Measurements from ENCODE around the gene PLEKHG7.

Gene PLEKHG7

GRCh38 chr12:92733661-92734060 is 30.9 kb downstream of the PLEKHG7 start:
- TF ChIP-seq CTCF (IDR thresholded peaks at IDR 0.05; ENCODE audit: low read depth, low read length): no peak

GRCh38 chr12:92735131-92735721 is 32.4 kb downstream of the PLEKHG7 start:
- TF ChIP-seq CTCF (IDR thresholded peaks at IDR 0.05; ENCODE audit: low read depth, low read length): no peak
- H3K4me3 ChIP-seq (ENCODE audit: low read depth, low read length): no peak overlapping the region

More at GRCh38 chr12:92733661-92734060, 30.9 kb downstream of the PLEKHG7 start:
- H3K4me3 ChIP-seq (ENCODE audit: low read depth, low read length): no peak overlapping the region

- TF ChIP-seq CTCF (IDR thresholded peaks at IDR 0.05; ENCODE audit: low read depth, low read length): no peak
- H3K4me3 ChIP-seq (ENCODE audit: low read depth, low read length): no peak overlapping the region
Measured at GRCh38 chr12:92736605-92737004, 33.8 kb downstream of the PLEKHG7 start.

GRCh38 chr12:92737855-92738850 is 35.4 kb downstream of the PLEKHG7 start:
- TF ChIP-seq CTCF (IDR thresholded peaks at IDR 0.05; ENCODE audit: low read depth, low read length): no peak
- no peak overlapping the region for H3K4me3 ChIP-seq (ENCODE audit: low read depth, low read length)

GRCh38 chr12:92739113-92739512 is 36.3 kb downstream of the PLEKHG7 start:
- TF ChIP-seq CTCF (IDR thresholded peaks at IDR 0.05; ENCODE audit: low read depth, low read length): no peak

GRCh38 chr12:92740411-92740810 is 37.6 kb downstream of the PLEKHG7 start:
- TF ChIP-seq CTCF (IDR thresholded peaks at IDR 0.05; ENCODE audit: low read depth, low read length): no peak
- H3K4me3 ChIP-seq (ENCODE audit: low read depth, low read length): no peak overlapping the region

More at GRCh38 chr12:92739113-92739512, 36.3 kb downstream of the PLEKHG7 start:
- H3K4me3 ChIP-seq (ENCODE audit: low read depth, low read length): no peak overlapping the region

- H3K4me3 ChIP-seq (ENCODE audit: low read depth, low read length): no peak overlapping the region
- TF ChIP-seq CTCF (IDR thresholded peaks at IDR 0.05; ENCODE audit: low read depth, low read length): no peak
Measured at GRCh38 chr12:92743026-92743425, 40.2 kb downstream of the PLEKHG7 start.

All from WI38 (cell line).